HepG2 (cell line): ENCODE data around the gene GPR39. TPM values are rescaled to one million over a fixed set of nuclear protein-coding genes. Genes with fewer than 3 reads are reported as not detected.

Experiments used
- ARID4A ChIP-seq: sonication (generic); formaldehyde crosslinking; IDR thresholded peaks from 2 replicates; pipeline ENCODE4 v1.5.0; 2020; ENCODE audit warnings: mild to moderate bottlenecking, missing genetic modification reagents, borderline replicate concordance
- ARID5B ChIP-seq: IDR thresholded peaks from 2 replicates; pipeline ENCODE4 v1.4.0; 2020; ENCODE audit warnings: mild to moderate bottlenecking, missing genetic modification reagents
- ATF7-NPFF ChIP-seq: sonication (generic); formaldehyde crosslinking; IDR thresholded peaks from 2 replicates; pipeline ENCODE4 v1.8.1; 2023; ENCODE audit warnings: mild to moderate bottlenecking, low read depth, missing genetic modification reagents, moderate library complexity
- CBFB ChIP-seq: sonication (generic); formaldehyde crosslinking; IDR thresholded peaks from 2 replicates; pipeline ENCODE4 v1.4.0; 2020; ENCODE audit warnings: missing genetic modification reagents
- FOXK2 ChIP-seq: fragments of 450-650 bp; IDR thresholded peaks from 2 replicates; pipeline ENCODE4 v1.6.1; 2016
- FOXO1 ChIP-seq: sonication (generic); formaldehyde crosslinking; IDR thresholded peaks from 2 replicates; pipeline ENCODE4 v1.4.0; 2020; ENCODE audit warnings: missing genetic modification reagents
- MXI1 ChIP-seq: IDR thresholded peaks from 3 replicates; pipeline ENCODE4 v1.6.1; 2012; ENCODE audit warnings: low read depth, low read length, inconsistent platforms, borderline replicate concordance
- NR1H2 ChIP-seq: sonication (generic); formaldehyde crosslinking; IDR thresholded peaks from 2 replicates; pipeline ENCODE4 v1.8.1; 2022; ENCODE audit warnings: low read depth, missing genetic modification reagents, borderline replicate concordance
- SOX13 ChIP-seq, 3 experiments: fragments of 450-650 bp in 1 of 3; sonication (generic) in 1 of 3; formaldehyde crosslinking in 1 of 3; IDR thresholded peaks in 2 of 3; conservative IDR thresholded peaks in 1 of 3; 2 replicates each; pipeline versions ENCODE4 v1.5.0 to v1.6.1; 2016 to 2020; ENCODE audit warnings: antibody characterized with exemption in 1 of 3, mild to moderate bottlenecking in 1 of 3, missing compliant biosample characterization in 1 of 3, missing genetic modification reagents in 1 of 3, moderate library complexity in 1 of 3
- SOX6 ChIP-seq, 2 experiments: fragments of 450-650 bp in 1 of 2; sonication (generic) in 1 of 2; formaldehyde crosslinking in 1 of 2; IDR thresholded peaks; 2 replicates each; pipeline versions ENCODE4 v1.4.0 to v1.6.1; 2017 to 2020; ENCODE audit warnings: antibody characterized with exemption in 1 of 2, mild to moderate bottlenecking in 1 of 2, missing genetic modification reagents in 1 of 2
- TBX2 ChIP-seq: sonication (generic); formaldehyde crosslinking; IDR thresholded peaks from 2 replicates; pipeline ENCODE4 v1.5.0; 2020; ENCODE audit warnings: missing genetic modification reagents, mild to moderate bottlenecking, borderline replicate concordance
- ZFP91 ChIP-seq: sonication (generic); formaldehyde crosslinking; IDR thresholded peaks from 2 replicates; pipeline ENCODE4 v1.9.0; 2022; ENCODE audit warnings: missing genetic modification reagents, mild to moderate bottlenecking, borderline replicate concordance
- ZNF180 ChIP-seq: sonication (generic); formaldehyde crosslinking; IDR thresholded peaks from 2 replicates; pipeline ENCODE4 v1.4.0; 2020; ENCODE audit warnings: low read depth, missing genetic modification reagents, borderline replicate concordance
- ZNF431 ChIP-seq: sonication (generic); formaldehyde crosslinking; IDR thresholded peaks from 2 replicates; pipeline ENCODE4 v1.9.0; 2022; ENCODE audit warnings: missing genetic modification reagents, low read depth, mild to moderate bottlenecking, borderline replicate concordance
- ZNF790 ChIP-seq: sonication (generic); formaldehyde crosslinking; IDR thresholded peaks from 2 replicates; pipeline ENCODE4 v1.8.0; 2022; ENCODE audit warnings: missing genetic modification reagents, mild to moderate bottlenecking, borderline replicate concordance
- polyA plus RNA-seq, 8 experiments: library from polyadenylated mRNA; depleted of rRNA in 3 of 8; stranded (reverse) in 7 of 8; unstranded in 1 of 8; fragments of >200 nt; fragmentation: Illumina TruSeq in 4 of 8; extraction: Trizol in 4 of 8; gene quantifications; 2 replicates each; pipeline versions ENCODE4 v1.2.1 to v1.2.3, GENCODE V29; 2011 to 2016; ENCODE audit warnings: low read depth in 4 of 8, missing spikeins in 1 of 8, mixed read lengths in 1 of 8; ENCODE audit not compliant: insufficient read depth in 1 of 8
- total RNA-seq, 5 experiments: library from RNA; depleted of rRNA; stranded (reverse); fragments of >200 nt; fragmentation: Illumina TruSeq; extraction: Trizol; gene quantifications; 2 replicates each; pipeline ENCODE4 v1.2.3, GENCODE V29; 2016; ENCODE audit warnings: low read depth in 1 of 5
- TF ChIP-seq, protein P1 (sequence below): fragments of 450-650 bp; IDR thresholded peaks from 2 replicates; pipeline ENCODE4 v1.6.1; 2016

The GPR39 gene
- total and polyA plus RNA-seq, 2 of the 13 experiments (the other 11 are each of a cell fraction or from before 2014, with no cell fraction given), result 0.16 to 0.62 TPM

DNA sequence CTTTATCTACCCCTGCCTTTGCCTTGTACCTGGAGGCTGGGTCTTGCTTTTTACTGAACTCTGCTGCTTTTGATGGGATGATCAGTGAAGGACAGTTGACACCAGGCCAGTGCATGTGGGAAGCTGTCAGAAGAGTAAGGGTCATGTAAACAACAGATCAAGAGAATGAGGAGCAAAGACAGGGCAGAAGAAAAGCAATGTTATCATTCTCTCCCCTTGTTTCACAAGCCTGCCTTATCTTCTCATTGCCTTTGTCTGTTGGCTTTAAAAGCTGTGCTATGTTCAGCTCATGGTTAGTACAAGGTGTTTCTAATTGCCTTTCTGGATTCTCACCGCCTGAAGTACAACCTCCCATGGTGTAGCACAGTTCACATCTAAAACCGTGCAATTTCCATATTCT, 225.8 kb downstream of the GPR39 start (continued):
- no peak for TF ChIP-seq ZNF180 (CRISPR knock-in tag)
- no peak for TF ChIP-seq ZFP91 (CRISPR knock-in tag)
- TF ChIP-seq, protein P1, sequence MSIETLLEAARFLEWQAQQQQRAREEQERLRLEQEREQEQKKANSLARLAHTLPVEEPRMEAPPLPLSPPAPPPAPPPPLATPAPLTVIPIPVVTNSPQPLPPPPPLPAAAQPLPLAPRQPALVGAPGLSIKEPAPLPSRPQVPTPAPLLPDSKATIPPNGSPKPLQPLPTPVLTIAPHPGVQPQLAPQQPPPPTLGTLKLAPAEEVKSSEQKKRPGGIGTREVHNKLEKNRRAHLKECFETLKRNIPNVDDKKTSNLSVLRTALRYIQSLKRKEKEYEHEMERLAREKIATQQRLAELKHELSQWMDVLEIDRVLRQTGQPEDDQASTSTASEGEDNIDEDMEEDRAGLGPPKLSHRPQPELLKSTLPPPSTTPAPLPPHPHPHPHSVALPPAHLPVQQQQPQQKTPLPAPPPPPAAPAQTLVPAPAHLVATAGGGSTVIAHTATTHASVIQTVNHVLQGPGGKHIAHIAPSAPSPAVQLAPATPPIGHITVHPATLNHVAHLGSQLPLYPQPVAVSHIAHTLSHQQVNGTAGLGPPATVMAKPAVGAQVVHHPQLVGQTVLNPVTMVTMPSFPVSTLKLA, result peak; percentile 25; the same call in 1 of the 2 replicates
- TF ChIP-seq NR1H2, result no peak
- no peak for TF ChIP-seq CBFB (CRISPR knock-in tag)
- 0 out of 2 replicates have a peak, but pooled peaks have one; percentile 30 for TF ChIP-seq ARID4A
- peak; percentile 81 for TF ChIP-seq SOX13 (IDR thresholded peaks at IDR 0.05)
- peak in 1 of 2 experiments; percentile 91; a peak in 2 of 4 replicates for TF ChIP-seq SOX13 (CRISPR knock-in tag; conservative IDR thresholded peaks at IDR 0.05 in 1 of 2, IDR thresholded peaks at IDR 0.05 in 1 of 2)
- peak; percentile 42; the same call in 2 of the 3 replicates for TF ChIP-seq MXI1
- TF ChIP-seq ZNF431, result no peak
- TF ChIP-seq FOXO1 (CRISPR knock-in tag), result peak; percentile 33; the same call in 1 of the 2 replicates
- no peak for TF ChIP-seq ZNF790 (CRISPR knock-in tag)
- TF ChIP-seq ATF7-NPFF (CRISPR knock-in tag), result no peak
- peak; percentile 41; the same call in 1 of the 2 replicates for TF ChIP-seq TBX2 (CRISPR knock-in tag)
- TF ChIP-seq FOXK2, result peak; percentile 43; the same call in 1 of the 2 replicates
- 0 out of 2 replicates have a peak, but pooled peaks have one; percentile 11 for TF ChIP-seq ARID5B (CRISPR knock-in tag)
- no peak for TF ChIP-seq SOX6 (IDR thresholded peaks at IDR 0.05)
- TF ChIP-seq SOX6 (CRISPR knock-in tag; IDR thresholded peaks at IDR 0.05), result peak; percentile 96
